Neural cell (in vitro differentiated cells): ENCODE results near the gene ZNF71. TPM values are rescaled to one million over a fixed set of nuclear protein-coding genes. Genes with fewer than 3 reads are reported as not detected.

Source experiments
- H2AFZ ChIP-seq: fragments of 200-600, 300-800 bp; sonication (generic), shearing (Covaris generic); 2 replicates; pipeline ENCODE4 v1.6.0; 2014; ENCODE audit warnings: low read depth, mild to moderate bottlenecking, antibody characterized with exemption, low read length, moderate library complexity
- H3F3A ChIP-seq: fragments of 200-600 bp; shearing (Covaris generic); 2 replicates; pipeline ENCODE4 v1.6.1; 2016; ENCODE audit warnings: mild to moderate bottlenecking, moderate library complexity, mixed read lengths, antibody characterized with exemption, low read length; ENCODE audit not compliant: insufficient read depth, poor library complexity, severe bottlenecking
- H3K27ac ChIP-seq: fragments of 200-600, 300-800 bp; sonication (generic), shearing (Covaris generic); 2 replicates; pipeline ENCODE4 v1.5.1; 2014; ENCODE audit warnings: mild to moderate bottlenecking, low read length, moderate library complexity
- H3K27me3 ChIP-seq: fragments of 300-800, 200-600 bp; sonication (generic), shearing (Covaris generic); 2 replicates; pipeline ENCODE4 v1.6.0; 2014; ENCODE audit warnings: mild to moderate bottlenecking, low read depth, low read length, moderate library complexity; ENCODE audit not compliant: insufficient read depth
- H3K36me3 ChIP-seq: fragments of 300-800, 200-600 bp; sonication (generic), shearing (Covaris generic); 2 replicates; pipeline ENCODE4 v1.5.1; 2014; ENCODE audit warnings: mild to moderate bottlenecking, antibody characterized with exemption, low read length, moderate library complexity; ENCODE audit not compliant: insufficient read depth
- H3K4me2 ChIP-seq: fragments of 300-800, 200-600 bp; sonication (generic), shearing (Covaris generic); 2 replicates; pipeline ENCODE4 v1.6.0; 2014; ENCODE audit warnings: mild to moderate bottlenecking, low read length
- H3K4me3 ChIP-seq: fragments of 300-800, 200-600 bp; sonication (generic), shearing (Covaris generic); 2 replicates; pipeline ENCODE4 v1.5.1; 2014; ENCODE audit warnings: mild to moderate bottlenecking, low read length, moderate library complexity
- H3K79me2 ChIP-seq: fragments of 200-600 bp; shearing (Covaris generic); replicated peaks from 2 replicates; pipeline ENCODE4 v1.6.0; 2014; ENCODE audit warnings: mild to moderate bottlenecking, low read length, moderate library complexity; ENCODE audit not compliant: insufficient read depth
- H3K9ac ChIP-seq: fragments of 300-800, 200-600 bp; sonication (generic), shearing (Covaris generic); 2 replicates; pipeline ENCODE4 v1.6.1; 2016; ENCODE audit warnings: mild to moderate bottlenecking, low read length, mixed read lengths
- H3K9me2 ChIP-seq: fragments of 200-600 bp; shearing (Covaris generic); 2 replicates; pipeline ENCODE4 v1.6.1; 2016; ENCODE audit warnings: mild to moderate bottlenecking, low read length, mixed read lengths; ENCODE audit not compliant: insufficient read depth
- H3K9me3 ChIP-seq: fragments of 200-600, 300-800 bp; sonication (generic), shearing (Covaris generic); 2 replicates; pipeline ENCODE4 v1.6.1; 2016; ENCODE audit warnings: mild to moderate bottlenecking, mixed run types, low read length, moderate library complexity, mixed read lengths
- H4K20me1 ChIP-seq: fragments of 200-600 bp; shearing (Covaris generic); 2 replicates; pipeline ENCODE4 v1.6.1; 2016; ENCODE audit warnings: mild to moderate bottlenecking, mixed run types; ENCODE audit not compliant: insufficient read depth
- EP300 ChIP-seq: fragments of 450-650 bp; conservative IDR thresholded peaks from 2 replicates; pipeline ENCODE4 v1.6.1; 2014; ENCODE audit warnings: antibody characterized with exemption, mild to moderate bottlenecking, moderate library complexity; ENCODE audit not compliant: poor library complexity, severe bottlenecking
- EZH2 ChIP-seq: fragments of 200-600, 300-800 bp; shearing (Covaris generic), sonication (generic); IDR thresholded peaks from 2 replicates; pipeline ENCODE4 v1.6.1; 2014; ENCODE audit warnings: antibody characterized with exemption, low read length, borderline replicate concordance, mild to moderate bottlenecking; ENCODE audit not compliant: insufficient read depth, poor library complexity, severe bottlenecking
- MXI1 ChIP-seq: fragments of 450-650 bp; conservative IDR thresholded peaks from 2 replicates; pipeline ENCODE4 v1.6.1; 2014; ENCODE audit warnings: antibody characterized with exemption, mild to moderate bottlenecking; ENCODE audit not compliant: poor library complexity, severe bottlenecking
- POLR2AphosphoS5 ChIP-seq: IDR thresholded peaks from 2 replicates; pipeline ENCODE4 v1.6.1; 2012
- RAD21 ChIP-seq: fragments of 450-650 bp; conservative IDR thresholded peaks from 2 replicates; pipeline ENCODE4 v1.6.1; 2014; ENCODE audit warnings: antibody characterized with exemption, mild to moderate bottlenecking, moderate library complexity
- SMC3 ChIP-seq: fragments of 450-650 bp; conservative IDR thresholded peaks from 2 replicates; pipeline ENCODE4 v1.6.1; 2014; ENCODE audit warnings: antibody characterized with exemption, mild to moderate bottlenecking, moderate library complexity; ENCODE audit not compliant: poor library complexity
- TAF1 ChIP-seq: IDR thresholded peaks from 2 replicates; pipeline ENCODE4 v1.6.1; 2012; ENCODE audit warnings: low read depth
- polyA plus RNA-seq: library from polyadenylated mRNA; depleted of rRNA; stranded (reverse); fragments of >200 nt; gene quantifications from 2 replicates; pipeline ENCODE4 v1.2.3, GENCODE V29; 2014
- TF ChIP-seq, protein P1 (sequence below): fragments of 450-650 bp; IDR thresholded peaks from 2 replicates; pipeline ENCODE4 v1.5.1; 2014; ENCODE audit warnings: antibody characterized with exemption, mild to moderate bottlenecking, moderate library complexity; ENCODE audit not compliant: poor library complexity, severe bottlenecking
- TF ChIP-seq, protein P2 (sequence below): IDR thresholded peaks from 2 replicates; pipeline ENCODE4 v1.6.1; 2012; ENCODE audit warnings: borderline replicate concordance

Gene ZNF71
- polyA plus RNA-seq, 1 donor from 2014 or later, result 28.8 TPM

DNA sequence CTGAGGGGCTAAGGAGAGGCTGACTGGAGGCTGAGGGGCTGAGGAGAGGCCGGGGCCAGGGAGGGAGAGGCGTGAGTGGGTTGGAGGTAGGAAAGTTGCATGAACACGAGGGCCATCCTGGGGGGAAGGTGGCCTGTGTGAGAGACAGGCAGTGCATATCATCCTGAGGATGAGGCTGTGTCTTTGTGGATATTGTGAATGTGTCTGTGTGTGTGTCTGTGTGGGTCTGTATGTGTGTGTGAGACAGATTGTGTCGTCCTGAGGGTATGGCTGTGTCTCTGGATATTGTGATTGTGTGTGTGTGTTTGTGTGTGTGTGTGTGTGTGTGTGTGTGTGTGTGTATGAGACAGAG is 422 bp downstream of the ZNF71 start:
- Histone ChIP-seq H3F3A (no peaks in the 10 kb centered on the region), H3K79me2 (peaks cover 50% of the 10 kb centered on the region), H3K9me3 (peaks cover 19% of the 10 kb centered on the region), H3K4me3 (peak overlapping the region; percentile 93), H3K9me2 (no peaks in the 10 kb centered on the region), H2AFZ (peak overlapping the region; percentile 98), H3K27ac (peak overlapping the region; percentile 81), H3K9ac (peak overlapping the region; percentile 97), H3K27me3 (no peaks in the 10 kb centered on the region), H3K36me3 (peaks cover 8% of the 10 kb centered on the region), H3K4me2 (peak overlapping the region; percentile 99), H4K20me1 (no peaks in the 10 kb centered on the region)
- TF ChIP-seq SMC3, result peak; percentile 7
- TF ChIP-seq, protein P1, sequence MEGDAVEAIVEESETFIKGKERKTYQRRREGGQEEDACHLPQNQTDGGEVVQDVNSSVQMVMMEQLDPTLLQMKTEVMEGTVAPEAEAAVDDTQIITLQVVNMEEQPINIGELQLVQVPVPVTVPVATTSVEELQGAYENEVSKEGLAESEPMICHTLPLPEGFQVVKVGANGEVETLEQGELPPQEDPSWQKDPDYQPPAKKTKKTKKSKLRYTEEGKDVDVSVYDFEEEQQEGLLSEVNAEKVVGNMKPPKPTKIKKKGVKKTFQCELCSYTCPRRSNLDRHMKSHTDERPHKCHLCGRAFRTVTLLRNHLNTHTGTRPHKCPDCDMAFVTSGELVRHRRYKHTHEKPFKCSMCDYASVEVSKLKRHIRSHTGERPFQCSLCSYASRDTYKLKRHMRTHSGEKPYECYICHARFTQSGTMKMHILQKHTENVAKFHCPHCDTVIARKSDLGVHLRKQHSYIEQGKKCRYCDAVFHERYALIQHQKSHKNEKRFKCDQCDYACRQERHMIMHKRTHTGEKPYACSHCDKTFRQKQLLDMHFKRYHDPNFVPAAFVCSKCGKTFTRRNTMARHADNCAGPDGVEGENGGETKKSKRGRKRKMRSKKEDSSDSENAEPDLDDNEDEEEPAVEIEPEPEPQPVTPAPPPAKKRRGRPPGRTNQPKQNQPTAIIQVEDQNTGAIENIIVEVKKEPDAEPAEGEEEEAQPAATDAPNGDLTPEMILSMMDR, result no peak

DNA sequence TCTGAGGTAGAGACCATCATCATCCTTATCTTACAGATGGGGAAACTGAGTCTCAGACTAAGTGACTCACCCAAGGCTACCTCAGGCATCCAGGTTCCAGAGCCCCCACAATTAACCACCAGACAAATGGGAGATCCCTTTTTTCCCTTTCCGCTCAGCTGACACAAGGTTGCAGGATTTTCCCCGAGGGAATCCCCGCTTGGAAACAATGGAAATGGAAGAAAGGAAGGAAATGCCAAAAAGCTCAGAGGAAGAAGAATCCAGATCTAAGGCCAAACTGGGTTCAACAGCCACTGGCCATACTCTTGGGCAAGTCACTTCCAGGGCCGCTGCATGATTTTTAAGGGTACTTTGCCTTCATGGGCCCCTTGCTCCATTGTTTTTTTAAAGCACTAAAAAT is 1.6 kb downstream of the ZNF71 start:
- no peak for TF ChIP-seq EP300
- no peak for TF ChIP-seq TAF1
- no peak for TF ChIP-seq SMC3
- TF ChIP-seq RAD21, result no peak
- TF ChIP-seq MXI1, result no peak
- TF ChIP-seq, protein P1, result no peak
- no peak for TF ChIP-seq POLR2AphosphoS5
- no peak for TF ChIP-seq EZH2
- TF ChIP-seq, protein P2, sequence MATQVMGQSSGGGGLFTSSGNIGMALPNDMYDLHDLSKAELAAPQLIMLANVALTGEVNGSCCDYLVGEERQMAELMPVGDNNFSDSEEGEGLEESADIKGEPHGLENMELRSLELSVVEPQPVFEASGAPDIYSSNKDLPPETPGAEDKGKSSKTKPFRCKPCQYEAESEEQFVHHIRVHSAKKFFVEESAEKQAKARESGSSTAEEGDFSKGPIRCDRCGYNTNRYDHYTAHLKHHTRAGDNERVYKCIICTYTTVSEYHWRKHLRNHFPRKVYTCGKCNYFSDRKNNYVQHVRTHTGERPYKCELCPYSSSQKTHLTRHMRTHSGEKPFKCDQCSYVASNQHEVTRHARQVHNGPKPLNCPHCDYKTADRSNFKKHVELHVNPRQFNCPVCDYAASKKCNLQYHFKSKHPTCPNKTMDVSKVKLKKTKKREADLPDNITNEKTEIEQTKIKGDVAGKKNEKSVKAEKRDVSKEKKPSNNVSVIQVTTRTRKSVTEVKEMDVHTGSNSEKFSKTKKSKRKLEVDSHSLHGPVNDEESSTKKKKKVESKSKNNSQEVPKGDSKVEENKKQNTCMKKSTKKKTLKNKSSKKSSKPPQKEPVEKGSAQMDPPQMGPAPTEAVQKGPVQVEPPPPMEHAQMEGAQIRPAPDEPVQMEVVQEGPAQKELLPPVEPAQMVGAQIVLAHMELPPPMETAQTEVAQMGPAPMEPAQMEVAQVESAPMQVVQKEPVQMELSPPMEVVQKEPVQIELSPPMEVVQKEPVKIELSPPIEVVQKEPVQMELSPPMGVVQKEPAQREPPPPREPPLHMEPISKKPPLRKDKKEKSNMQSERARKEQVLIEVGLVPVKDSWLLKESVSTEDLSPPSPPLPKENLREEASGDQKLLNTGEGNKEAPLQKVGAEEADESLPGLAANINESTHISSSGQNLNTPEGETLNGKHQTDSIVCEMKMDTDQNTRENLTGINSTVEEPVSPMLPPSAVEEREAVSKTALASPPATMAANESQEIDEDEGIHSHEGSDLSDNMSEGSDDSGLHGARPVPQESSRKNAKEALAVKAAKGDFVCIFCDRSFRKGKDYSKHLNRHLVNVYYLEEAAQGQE, result no peak
- H3K79me2 ChIP-seq, result peaks cover 61% of the 10 kb centered on the region
- no peaks in the 10 kb centered on the region for H4K20me1 ChIP-seq
- no peak overlapping the region for H3K4me2 ChIP-seq
- H3K27me3 ChIP-seq, result no peaks in the 10 kb centered on the region
- H2AFZ ChIP-seq, result no peak overlapping the region
- H3K4me3 ChIP-seq, result peak overlapping the region; percentile 93
- no peaks in the 10 kb centered on the region for H3F3A ChIP-seq
- no peaks in the 10 kb centered on the region for H3K9me2 ChIP-seq
- H3K9me3 ChIP-seq, result peaks cover 24% of the 10 kb centered on the region
- peaks cover 19% of the 10 kb centered on the region for H3K36me3 ChIP-seq
- H3K27ac ChIP-seq, result no peak overlapping the region
- H3K9ac ChIP-seq, result no peak overlapping the region
